Activated T-cell treated with anti-CD3 and anti-CD28 coated beads for 48 hours (primary cell): ENCODE data around the gene DSTN.
"Not testable (repeated sequence)": the region's sequence is repeated elsewhere in the genome, so short reads cannot be mapped to it uniquely, and the experiment has no call there.

Source experiments
- DNase-seq: peaks from one replicate; pipeline ENCODE4 v3.0.0-alpha.2; 2020; ENCODE audit warnings: low read depth

The DSTN gene

GRCh38 chr20:17651129-17651759, 81.4 kb downstream of the DSTN start:
- no peak for DNase-seq

GRCh38 chr20:17651760-17652388, 82.0 kb downstream of the DSTN start:
- no peak for DNase-seq

GRCh38 chr20:17652411-17652810, 82.5 kb downstream of the DSTN start:
- DNase-seq: no peak

- no peak for DNase-seq
These were observed 84.2 kb downstream of the DSTN start for GRCh38 chr20:17653835-17654648.

GRCh38 chr20:17654649-17655285, 84.9 kb downstream of the DSTN start:
- no peak for DNase-seq

- no peak for DNase-seq
These were observed 85.4 kb downstream of the DSTN start for GRCh38 chr20:17655286-17655651.

- no peak for DNase-seq
These were observed 86.1 kb downstream of the DSTN start for GRCh38 chr20:17655865-17656479.

- DNase-seq: no peak
These were observed 87.4 kb downstream of the DSTN start for GRCh38 chr20:17657079-17657825.

- DNase-seq: no peak
These were observed 88.2 kb downstream of the DSTN start for GRCh38 chr20:17657898-17658647.

- no peak for DNase-seq
These were observed 88.7 kb downstream of the DSTN start for GRCh38 chr20:17658648-17658993.

GRCh38 chr20:17659344-17659743, 89.5 kb downstream of the DSTN start:
- DNase-seq: not testable (repeated sequence)
